ENCODE measurements around the gene MGRN1.

GRCh38 chr16:4686497-4687210 lies 62.0 kb downstream of the MGRN1 start:
- TF ChIP-seq CTCF (IDR thresholded peaks at IDR 0.05) (no peak), POLR2A (IDR thresholded peaks at IDR 0.05) (no peak)

All from testis (tissue), 2 donors.